Measurements from ENCODE around the gene ZBTB42. TPM values are rescaled to one million over a fixed set of nuclear protein-coding genes. Genes with fewer than 3 reads are reported as not detected.

ZBTB42 gene
- total and polyA plus RNA-seq, 2 donors (not counting 3 experiments of a cell fraction or from before 2014, with no cell fraction given), result 3.1 to 3.8 TPM

DNA sequence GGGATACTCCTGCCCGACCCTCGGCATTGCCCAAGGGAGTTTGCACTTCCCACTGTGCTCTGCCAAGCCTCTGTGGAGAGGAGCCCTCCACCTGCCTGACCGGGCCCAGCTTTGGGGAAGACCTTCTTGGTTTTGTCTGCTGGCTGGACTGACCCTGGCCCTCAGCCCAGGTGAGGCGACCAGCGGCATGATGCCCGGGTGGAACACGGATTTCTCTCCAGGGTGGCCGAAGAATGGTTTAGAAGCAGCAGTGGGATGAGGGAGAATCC is 15.6 kb downstream of the ZBTB42 start:
- H3K9ac ChIP-seq (replicated peaks; ENCODE audit: extremely low read depth, insufficient read depth, low read length), result peak overlapping the region; percentile 79
- H3K36me3 ChIP-seq (ENCODE audit: control insufficient read depth in 2 of 2, extremely low read depth in 1 of 2, insufficient read depth in 2 of 2, low read length in 2 of 2), result no peaks in the 10 kb centered on the region
- no peak for DNase-seq (ENCODE audit: low read depth, low spot score)
- intact Hi-C loops (cut with micrococcal nuclease) (no loop called here), dilution Hi-C loops (cut with MboI; ENCODE audit: extremely low pct_ligation_motif_present, low sequenced_read_pairs) (no loop called here)
- TF ChIP-seq JUN (IDR thresholded peaks at IDR 0.05; ENCODE audit: borderline replicate concordance, insufficient read depth, insufficient read length, low read depth), result no peak
- TF ChIP-seq GATA2 (IDR thresholded peaks at IDR 0.05; ENCODE audit: insufficient read depth, insufficient read length, low read depth, low read length), result no peak
- no peak for TF ChIP-seq EZH2 (IDR thresholded peaks at IDR 0.05; ENCODE audit: borderline replicate concordance, low read depth, low read length, severe bottlenecking)
- TF ChIP-seq FOS (IDR thresholded peaks at IDR 0.05; ENCODE audit: borderline replicate concordance, insufficient read depth, low read length), result no peak
- no peak for TF ChIP-seq MYC (IDR thresholded peaks at IDR 0.05; ENCODE audit: low read depth, low read length)
- no peak for TF ChIP-seq POLR2A (IDR thresholded peaks at IDR 0.05; ENCODE audit: low read depth, low read length)
- TF ChIP-seq POLR2AphosphoS5 (IDR thresholded peaks at IDR 0.05; ENCODE audit: insufficient read depth, low read depth, low read length), result no peak
- TF ChIP-seq, protein P1, sequence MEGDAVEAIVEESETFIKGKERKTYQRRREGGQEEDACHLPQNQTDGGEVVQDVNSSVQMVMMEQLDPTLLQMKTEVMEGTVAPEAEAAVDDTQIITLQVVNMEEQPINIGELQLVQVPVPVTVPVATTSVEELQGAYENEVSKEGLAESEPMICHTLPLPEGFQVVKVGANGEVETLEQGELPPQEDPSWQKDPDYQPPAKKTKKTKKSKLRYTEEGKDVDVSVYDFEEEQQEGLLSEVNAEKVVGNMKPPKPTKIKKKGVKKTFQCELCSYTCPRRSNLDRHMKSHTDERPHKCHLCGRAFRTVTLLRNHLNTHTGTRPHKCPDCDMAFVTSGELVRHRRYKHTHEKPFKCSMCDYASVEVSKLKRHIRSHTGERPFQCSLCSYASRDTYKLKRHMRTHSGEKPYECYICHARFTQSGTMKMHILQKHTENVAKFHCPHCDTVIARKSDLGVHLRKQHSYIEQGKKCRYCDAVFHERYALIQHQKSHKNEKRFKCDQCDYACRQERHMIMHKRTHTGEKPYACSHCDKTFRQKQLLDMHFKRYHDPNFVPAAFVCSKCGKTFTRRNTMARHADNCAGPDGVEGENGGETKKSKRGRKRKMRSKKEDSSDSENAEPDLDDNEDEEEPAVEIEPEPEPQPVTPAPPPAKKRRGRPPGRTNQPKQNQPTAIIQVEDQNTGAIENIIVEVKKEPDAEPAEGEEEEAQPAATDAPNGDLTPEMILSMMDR (IDR thresholded peaks at IDR 0.05; ENCODE audit: extremely low read depth in 1 of 2, insufficient read depth in 1 of 2, low read depth in 1 of 2, low read length in 2 of 2), result no peak
- TF ChIP-seq, protein P2, sequence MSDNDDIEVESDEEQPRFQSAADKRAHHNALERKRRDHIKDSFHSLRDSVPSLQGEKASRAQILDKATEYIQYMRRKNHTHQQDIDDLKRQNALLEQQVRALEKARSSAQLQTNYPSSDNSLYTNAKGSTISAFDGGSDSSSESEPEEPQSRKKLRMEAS (IDR thresholded peaks at IDR 0.05; ENCODE audit: insufficient read depth, insufficient read length), result no peak
- peak overlapping the region; percentile 54 for H3K27ac ChIP-seq (ENCODE audit: insufficient read depth, low read depth, low read length)
- peak overlapping the region; percentile 66 for H3K4me2 ChIP-seq (ENCODE audit: insufficient read depth, low read length)
- POLR2A ChIA-PET, result no interaction called here
- H4K20me1 ChIP-seq (replicated peaks; ENCODE audit: control insufficient read depth, extremely low read depth, insufficient read depth, low read length), result no peaks in the 10 kb centered on the region
- H3K9me3 ChIP-seq (replicated peaks; ENCODE audit: control insufficient read depth, insufficient read depth, low read length), result no peaks in the 10 kb centered on the region
- CTCF ChIA-PET, result no interaction called here
- no peaks in the 10 kb centered on the region for H3K9me1 ChIP-seq (replicated peaks; ENCODE audit: control insufficient read depth, extremely low read depth, insufficient read depth, low read length)
- FAIRE-seq, result no peak
- H3K27me3 ChIP-seq (ENCODE audit: control insufficient read depth in 2 of 2, insufficient read depth in 2 of 2, low read length in 2 of 2), result no peaks in the 10 kb centered on the region
- H3K4me1 ChIP-seq (ENCODE audit: control insufficient read depth, extremely low read depth, insufficient read depth, low read length), result peaks cover 15% of the 10 kb centered on the region
- H2AFZ ChIP-seq (ENCODE audit: low read depth, low read length), result peak overlapping the region; percentile 79
- BruUV-seq (replicated peaks), result no TSS peak
- H3K79me2 ChIP-seq (ENCODE audit: control insufficient read depth, insufficient read depth, low read length), result no peaks in the 10 kb centered on the region
- peak overlapping the region; percentile 17 to 71 (median 47) for H3K4me3 ChIP-seq (replicated peaks in 1 of 3; ENCODE audit: insufficient read depth in 1 of 3, low read depth in 1 of 3, low read length in 3 of 3)
